ENCODE results near the gene TMPRSS4.

- TF ChIP-seq CTCF (IDR thresholded peaks at IDR 0.05; ENCODE audit: insufficient read depth, low read depth, low read length) (no peak), EZH2 (IDR thresholded peaks at IDR 0.05; ENCODE audit: insufficient read depth, low read length) (no peak)
Measured at GRCh38 chr11:118071416-118072030, 5.4 kb upstream of the TMPRSS4 start.

All from astrocyte (in vitro differentiated cells and primary cell).